DOHH2 (cell line): ENCODE data around the gene SULT2B1.

Experiments
- CTCF ChIP-seq: fragments of 200-600 bp; sonication (generic); IDR thresholded peaks from one replicate; pipeline ENCODE4 v1.5.1; 2014; ENCODE audit warnings: antibody characterized with exemption, mild to moderate bottlenecking, low read depth, low read length; ENCODE audit not compliant: poor library complexity, severe bottlenecking
- EZH2phosphoT487 ChIP-seq: fragments of 200-600 bp; sonication (generic); IDR thresholded peaks from 2 replicates; pipeline ENCODE4 v1.6.1; 2017; ENCODE audit warnings: borderline replicate concordance, mild to moderate bottlenecking, antibody characterized with exemption, low read length, moderate library complexity, mixed read lengths

GRCh38 chr19:48514123-48514458, 37.9 kb upstream of the SULT2B1 start:
- TF ChIP-seq CTCF, result no peak
- no peak for TF ChIP-seq EZH2phosphoT487
